K562 (cell line): ENCODE results near the gene XPC. TPM values are rescaled to one million over a fixed set of nuclear protein-coding genes. Genes with fewer than 3 reads are reported as not detected.

Source experiments
- BRF2 ChIP-seq: IDR thresholded peaks from 3 replicates; pipeline ENCODE4 v1.6.1; 2011; ENCODE audit warnings: borderline replicate concordance, mild to moderate bottlenecking; ENCODE audit not compliant: insufficient read length, insufficient read depth
- FOXP4 ChIP-seq: sonication (generic); formaldehyde crosslinking; IDR thresholded peaks from 2 replicates; pipeline ENCODE4 v1.8.0; 2022; ENCODE audit warnings: mild to moderate bottlenecking, missing genetic modification reagents, borderline replicate concordance
- MAX ChIP-seq: sonication (generic); formaldehyde crosslinking; IDR thresholded peaks from 2 replicates; pipeline ENCODE4 v1.9.0; 2022; ENCODE audit warnings: mild to moderate bottlenecking, missing genetic modification reagents
- MLX ChIP-seq, 2 experiments: fragments of 450-650 bp in 1 of 2; sonication (generic) in 1 of 2; formaldehyde crosslinking; conservative IDR thresholded peaks; 2 replicates each; pipeline versions ENCODE4 v1.4.0 to v1.8.1; 2020 to 2022; ENCODE audit warnings: mild to moderate bottlenecking in 1 of 2, missing genetic modification reagents in 1 of 2
- MYC ChIP-seq, 2 experiments: fragments of 250-450 bp in 1 of 2; sonication (Bioruptor Pico) in 1 of 2; IDR thresholded peaks; 2 replicates each; pipeline versions ENCODE4 v1.5.1 to v1.6.1; 2012 to 2021; ENCODE audit warnings: low read depth in 2 of 2, borderline replicate concordance in 1 of 2, improper control_type of control experiment in 1 of 2, low read length in 1 of 2, mild to moderate bottlenecking in 1 of 2, moderate library complexity in 1 of 2
- POLR2B ChIP-seq: fragments of 450-650 bp; IDR thresholded peaks from 2 replicates; pipeline ENCODE4 v1.6.1; 2018; ENCODE audit warnings: low read depth; ENCODE audit not compliant: partially characterized antibody
- PTBP1 ChIP-seq: fragments of 200-400 bp; formaldehyde crosslinking; IDR thresholded peaks from 2 replicates; pipeline ENCODE4 v1.6.1; 2017; ENCODE audit warnings: low read depth, low read length
- SMARCC2 ChIP-seq: fragments of 450-650 bp; IDR thresholded peaks from 2 replicates; pipeline ENCODE4 v1.6.1; 2017; ENCODE audit warnings: antibody characterized with exemption, moderate library complexity, mild to moderate bottlenecking, low read depth
- TAF9B ChIP-seq: fragments of 450-650 bp; IDR thresholded peaks from 2 replicates; pipeline ENCODE4 v1.6.1; 2018; ENCODE audit warnings: mild to moderate bottlenecking; ENCODE audit not compliant: partially characterized antibody
- YY1 ChIP-seq, 3 experiments: IDR thresholded peaks; 2 replicates each; pipeline ENCODE4 v1.6.1; 2011; ENCODE audit warnings: low read length in 2 of 3, mild to moderate bottlenecking in 2 of 3, moderate library complexity in 2 of 3, borderline replicate concordance in 1 of 3, control low read depth in 1 of 3, low read depth in 1 of 3; ENCODE audit not compliant: insufficient read depth in 3 of 3, insufficient replicate concordance in 2 of 3, control insufficient read depth in 1 of 3, insufficient read length in 1 of 3; ENCODE audit errors: extremely low read depth in 1 of 3
- ZNF354B ChIP-seq: fragments of 250-450 bp; sonication (Bioruptor Pico); IDR thresholded peaks from 2 replicates; pipeline ENCODE4 v1.4.0; 2020
- ZNF518B ChIP-seq: fragments of 250-450 bp; sonication (Bioruptor Pico); IDR thresholded peaks from 2 replicates; pipeline ENCODE4 v1.5.0; 2021; ENCODE audit warnings: mild to moderate bottlenecking, moderate library complexity
- ZNF77 ChIP-seq: fragments of 250-450 bp; sonication (Bioruptor Pico); IDR thresholded peaks from 2 replicates; pipeline ENCODE4 v1.5.0; 2020
- polyA plus RNA-seq, 8 experiments: library from polyadenylated mRNA; depleted of rRNA in 4 of 8; stranded (reverse) in 5 of 8; unstranded in 3 of 8; fragments of >200 nt; fragmentation: Nextera tagmentation in 2 of 8; fragmentation: Illumina TruSeq in 1 of 8; extraction: Ambion mirVana in 2 of 8; extraction: Trizol in 1 of 8; gene quantifications; 2 replicates each; pipeline versions ENCODE4 v1.2.1 to v1.2.3, GENCODE V29; 2011 to 2014; ENCODE audit warnings: inconsistent platforms in 1 of 8, missing spikeins in 1 of 8
- total RNA-seq, 7 experiments: library from RNA; depleted of rRNA in 6 of 7; stranded (reverse); fragments of >200 nt in 6 of 7; fragmentation: Illumina TruSeq in 2 of 7; extraction: Trizol in 2 of 7; gene quantifications; 2 replicates each; pipeline versions ENCODE4 v1.2.1 to v1.2.3, GENCODE V29; 2011 to 2021; ENCODE audit warnings: low replicate concordance in 1 of 7

XPC gene
- total and polyA plus RNA-seq, 9 of the 15 experiments (the other 6 are each of a cell fraction or from before 2014, with no cell fraction given), result 3.8 to 54.7 (median 41.3) TPM

GRCh38 chr3:14178247-14179113 lies at the start of gene XPC, which contains the start of gene LSM3 (continued):
- TF ChIP-seq ZNF354B (CRISPR knock-in tag) (0 out of 2 replicates have a peak, but pooled peaks have one; percentile 4), YY1 (IDR thresholded peaks at IDR 0.05; ENCODE audit: borderline replicate concordance in 1 of 3, control insufficient read depth in 1 of 3, extremely low read depth in 1 of 3, insufficient read depth in 3 of 3, insufficient read length in 1 of 3, insufficient replicate concordance in 2 of 3, low read depth in 1 of 3, low read length in 2 of 3) (peak; percentile 73 to 97 (median 91)), ZNF518B (CRISPR knock-in tag) (no peak), ZNF77 (CRISPR knock-in tag) (no peak), MAX (CRISPR knock-in tag) (peak; percentile 87), MLX (CRISPR knock-in tag; conservative IDR thresholded peaks at IDR 0.05) (no peak; a peak in 1 of 4 replicates), BRF2 (no peak), SMARCC2 (no peak), MYC (IDR thresholded peaks at IDR 0.05; ENCODE audit: low read depth, low read length) (peak; percentile 83), MYC (CRISPR knock-in tag; IDR thresholded peaks at IDR 0.05; ENCODE audit: borderline replicate concordance, low read depth) (peak; percentile 48; the same call in 1 of the 2 replicates), PTBP1 (no peak), TAF9B (peak; percentile 89), POLR2B (peak; percentile 97), FOXP4 (peak; percentile 81; the same call in 1 of the 2 replicates)
